HCT116 (cell line): ENCODE measurements around the gene TOX3.

Experiments
- POLR2A ChIP-seq: IDR thresholded peaks from 2 replicates; pipeline ENCODE4 v1.7.0; 2011; ENCODE audit warnings: borderline replicate concordance; ENCODE audit not compliant: insufficient read depth, insufficient read length; ENCODE audit errors: extremely low read depth
- ZNF274 ChIP-seq: fragments of 200-500 bp; sonication (Bioruptor generic); IDR thresholded peaks from 2 replicates; pipeline ENCODE4 v1.6.1; 2014; ENCODE audit warnings: mild to moderate bottlenecking, low read depth, low read length, inconsistent platforms

GRCh38 chr16:52532384-52532783 lies 14.6 kb downstream of the TOX3 start:
- TF ChIP-seq ZNF274 (no peak), POLR2A (no peak)
